Nasal cavity respiratory epithelium epithelial cell of viscerocranial mucosa (primary cell): ENCODE results near the gene AGMAT. TPM values are rescaled to one million over a fixed set of nuclear protein-coding genes. Genes with fewer than 3 reads are reported as not detected.

ENCODE experiments used
- total RNA-seq: library from RNA; depleted of rRNA; stranded (reverse); fragments of >200 nt; gene quantifications from 2 replicates; pipeline ENCODE4 v1.2.3, GENCODE V29; 2014

The AGMAT gene
- 0.93 and 1.4 TPM in 2 replicates for total RNA-seq

GRCh38 chr1:15584489-15585363 lies at the start of gene AGMAT:
Gene AGMAT, minus strand, starts transcription at chr1:15585051. Its CDS starts 84 bp downstream, at chr1:15584967.

DNA sequence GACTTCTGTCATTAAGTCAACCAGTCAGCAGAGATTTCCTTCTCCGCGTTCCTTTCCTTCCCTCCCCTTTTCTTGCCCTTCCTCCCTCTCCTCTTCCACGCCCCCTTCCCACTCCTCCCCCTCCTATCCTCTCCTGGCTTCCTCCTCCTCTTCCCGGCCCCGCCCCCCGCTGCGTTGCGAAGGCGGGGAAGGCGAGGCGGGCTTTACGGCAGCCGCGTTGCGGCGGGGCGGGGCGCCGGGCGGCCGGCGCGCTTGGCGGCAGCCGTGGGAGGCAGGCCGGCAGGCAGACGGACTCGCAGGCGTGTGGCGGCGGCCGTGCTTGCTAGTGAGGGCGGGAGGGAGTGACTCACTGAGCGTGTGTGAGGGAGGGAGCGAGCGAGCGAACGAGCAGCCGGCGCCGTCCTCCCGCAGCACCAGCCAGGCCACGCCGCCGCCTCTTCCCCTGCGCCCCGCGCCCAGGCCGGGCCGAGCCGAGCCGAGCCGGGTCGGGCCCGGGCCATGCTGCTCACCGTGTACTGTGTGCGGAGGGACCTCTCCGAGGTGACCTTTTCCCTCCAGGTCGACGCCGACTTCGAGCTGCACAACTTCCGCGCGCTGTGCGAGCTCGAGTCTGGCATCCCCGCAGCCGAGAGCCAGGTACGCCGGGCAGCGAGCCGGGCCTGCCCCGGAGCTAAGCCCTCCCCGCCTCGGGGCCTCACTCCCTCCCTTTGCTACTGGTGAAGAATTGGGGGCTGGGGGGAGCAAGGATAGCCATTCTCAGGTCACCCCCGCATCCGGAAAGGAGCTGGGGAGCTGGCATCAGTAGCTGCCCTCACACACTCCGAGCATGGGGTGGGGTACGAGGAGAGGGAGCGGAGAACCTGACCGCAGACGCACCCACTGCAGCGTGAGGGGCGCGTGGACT lies 32.6 kb upstream of the AGMAT start, which contains the start of gene DDI2:
TSS of gene DDI2 (plus strand) at position 286 of the 904 bp plus-strand sequence. CDS start at position 499, 213 bp downstream.

GRCh38 chr1:15526490-15527339 lies 58.1 kb downstream of the AGMAT start, which contains the start of gene DNAJC16:
Gene DNAJC16, plus strand, starts transcription at chr1:15526848. Its CDS starts 2,258 bp downstream, at chr1:15529106.

DNA sequence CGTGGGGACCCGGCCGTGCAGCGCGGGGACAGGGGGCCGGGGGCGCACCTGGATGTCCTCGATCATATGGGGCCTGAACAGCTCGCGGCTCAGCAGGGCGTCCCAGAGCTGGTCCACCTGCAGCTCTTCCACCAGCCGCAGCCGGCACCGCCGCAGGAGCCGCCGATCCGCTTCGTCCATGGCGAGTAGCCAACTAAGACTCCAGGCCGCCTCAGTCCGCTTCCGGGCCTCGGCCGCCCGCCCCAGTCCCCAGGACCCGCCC lies 60.9 kb downstream of the AGMAT start, which contains the start of gene CASP9:
TSS of gene CASP9 (minus strand) at position 195 of the 262 bp plus-strand sequence. CDS start at position 180, 15 bp downstream.

Other genes starting within 250 kb of the AGMAT start
- gene EFHD2, start 175.2 kb downstream of the AGMAT start, total RNA-seq, result 33.5 and 54.9 TPM in 2 replicates
- gene CTRC, start 146.6 kb downstream of the AGMAT start, total RNA-seq, result under 0.01 TPM in 1 of 2 replicates, not detected in the other
- not detected in 2 replicates for gene CELA2A, start 128.3 kb downstream of the AGMAT start, total RNA-seq
- gene CELA2B, start 108.9 kb downstream of the AGMAT start, total RNA-seq, result not detected in 2 replicates
- gene CASP9, start 60.8 kb downstream of the AGMAT start, total RNA-seq, result 3.4 and 5.6 TPM in 2 replicates
- gene DNAJC16, start 58.2 kb downstream of the AGMAT start, total RNA-seq, result 20.8 and 30.3 TPM in 2 replicates
- 12.6 and 45.5 TPM in 2 replicates for gene DDI2, start 32.4 kb upstream of the AGMAT start, total RNA-seq
- 74.8 and 114 TPM in 2 replicates for gene PLEKHM2, start 99.3 kb upstream of the AGMAT start, total RNA-seq
- 0.68 and 1.7 TPM in 2 replicates for gene SLC25A34, start 151.2 kb upstream of the AGMAT start, total RNA-seq
- gene TMEM82, start 157.4 kb upstream of the AGMAT start, total RNA-seq, result not detected in 2 replicates
- gene FBLIM1, start 173.7 kb upstream of the AGMAT start, total RNA-seq, result 96.7 and 131 TPM in 2 replicates
- 0.68 and 1.9 TPM in 2 replicates for gene UQCRHL, start 222.6 kb upstream of the AGMAT start, total RNA-seq